Measurements from ENCODE around the gene LHFPL4.
"Not testable (repeated sequence)": the region's sequence is repeated elsewhere in the genome, so short reads cannot be mapped to it uniquely, and the experiment has no call there.

The LHFPL4 gene

GRCh38 chr3:9583792-9584191 lies 30.2 kb upstream of the LHFPL4 start:
- no peak for DNase-seq (ENCODE audit: extremely low read depth, low read depth)
- no peak for TF ChIP-seq CTCF (IDR thresholded peaks at IDR 0.05; ENCODE audit: low read depth, low read length)

DNA sequence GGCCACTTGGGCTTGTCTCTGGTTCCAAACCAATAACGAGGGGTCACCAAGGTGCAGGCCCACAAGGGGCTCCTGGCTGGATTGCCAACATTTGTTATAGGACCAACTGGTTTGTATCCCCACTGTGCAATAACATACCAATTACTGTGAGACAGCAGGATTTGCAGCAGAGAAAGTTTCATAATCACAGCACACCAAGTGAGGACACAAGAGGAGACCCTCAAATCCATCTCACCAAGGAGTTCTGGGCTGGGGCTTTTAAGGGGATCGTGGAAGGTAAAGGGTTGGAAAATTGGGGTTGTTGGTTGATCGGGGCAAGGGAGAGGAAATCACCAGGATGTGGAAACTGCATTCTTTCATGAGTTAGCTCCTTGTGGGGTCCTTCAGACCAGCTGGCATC lies 29.7 kb upstream of the LHFPL4 start:
- DNase-seq (ENCODE audit: extremely low read depth, low read depth) = no peak
- TF ChIP-seq CTCF (IDR thresholded peaks at IDR 0.05; ENCODE audit: low read depth, low read length) = no peak

- no peak for TF ChIP-seq CTCF (IDR thresholded peaks at IDR 0.05; ENCODE audit: low read depth, low read length)
- DNase-seq (ENCODE audit: extremely low read depth, low read depth) = no peak
These were observed 28.7 kb upstream of the LHFPL4 start for GRCh38 chr3:9582332-9582731.

- DNase-seq (ENCODE audit: extremely low read depth, low read depth) = no peak
- TF ChIP-seq CTCF (IDR thresholded peaks at IDR 0.05; ENCODE audit: low read depth, low read length) = no peak
These were observed 28.1 kb upstream of the LHFPL4 start for GRCh38 chr3:9581742-9582141.

DNA sequence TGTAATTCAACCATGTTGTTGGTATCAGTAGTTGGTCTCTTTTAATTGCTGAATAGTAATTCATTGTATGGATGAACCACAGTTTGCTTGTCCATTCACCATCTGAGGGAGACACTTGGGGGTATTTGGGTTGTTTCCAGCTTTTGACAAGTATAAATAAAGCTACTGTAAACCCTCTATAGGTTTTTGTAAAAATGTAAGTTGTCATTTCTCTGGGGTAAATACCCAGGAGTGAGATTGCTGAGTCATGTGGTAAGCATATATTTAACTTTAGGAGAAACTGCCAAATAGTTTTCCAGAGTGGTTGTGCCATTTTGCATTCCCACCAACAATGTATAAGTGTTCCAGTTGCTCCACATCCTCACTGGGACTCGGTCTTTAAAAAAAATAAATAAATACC lies 15.4 kb upstream of the LHFPL4 start:
- DNase-seq (ENCODE audit: extremely low read depth, low read depth) = no peak
- no peak for TF ChIP-seq CTCF (IDR thresholded peaks at IDR 0.05; ENCODE audit: low read depth, low read length)

- no peak for DNase-seq (ENCODE audit: extremely low read depth, low read depth)
- no peak for TF ChIP-seq CTCF (IDR thresholded peaks at IDR 0.05; ENCODE audit: low read depth, low read length)
These were observed 11.7 kb upstream of the LHFPL4 start for GRCh38 chr3:9565316-9565715.

DNA sequence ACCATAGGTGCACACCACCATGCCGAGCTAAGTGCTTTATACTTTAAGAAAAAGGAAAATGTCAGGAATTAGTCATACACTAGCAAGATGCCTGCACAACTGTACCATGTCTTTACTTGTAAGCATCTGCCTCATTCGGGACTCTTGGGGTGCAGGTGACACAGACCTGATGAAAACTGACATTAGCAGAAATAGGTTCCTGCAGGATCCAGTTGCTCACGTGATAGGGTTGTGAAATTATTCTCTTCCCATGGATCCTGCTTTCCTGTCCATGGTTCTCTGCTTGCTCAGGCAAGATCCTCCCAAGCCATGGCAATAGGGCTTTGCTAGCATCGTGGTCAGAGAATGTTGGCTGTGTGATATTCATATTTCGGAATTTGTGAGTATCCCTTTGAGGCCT lies 10.2 kb upstream of the LHFPL4 start:
- no peak for DNase-seq (ENCODE audit: extremely low read depth, low read depth)
- no peak for TF ChIP-seq CTCF (IDR thresholded peaks at IDR 0.05; ENCODE audit: low read depth, low read length)

DNA sequence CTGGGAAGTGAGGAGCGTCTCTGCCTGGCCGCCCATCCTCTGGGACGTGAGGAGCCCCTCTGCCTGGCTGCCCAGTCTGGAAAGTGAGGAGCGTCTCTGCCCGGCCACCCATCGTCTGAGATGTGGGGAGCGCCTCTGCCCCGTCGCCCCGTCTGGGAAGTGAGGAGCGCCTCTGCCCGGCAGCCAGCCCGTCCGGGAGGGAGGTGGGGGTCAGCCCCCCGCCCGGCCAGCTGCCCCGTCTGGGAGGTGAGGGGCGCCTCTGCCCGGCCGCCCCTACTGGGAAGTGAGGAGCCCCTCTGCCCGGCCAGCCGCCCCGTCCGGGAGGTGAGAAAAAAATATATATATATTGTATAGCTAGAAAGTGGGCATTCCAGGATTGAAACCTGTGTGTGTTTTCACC lies 6.4 kb upstream of the LHFPL4 start:
- not testable (repeated sequence) for DNase-seq (ENCODE audit: extremely low read depth, low read depth)

Data from AG09319 (cell line).